DOHH2 (cell line): ENCODE results near the gene RPS14.
A peak's percentile ranks its signal among the peaks of the same experiment; 100 is the strongest.

ENCODE experiments used
- H3F3A ChIP-seq: fragments of 200-600 bp; sonication (generic), shearing (Covaris generic); 2 replicates; pipeline ENCODE4 v1.6.0; 2016; ENCODE audit warnings: antibody characterized with exemption, mild to moderate bottlenecking; ENCODE audit not compliant: control insufficient read depth, insufficient read depth
- H3K27ac ChIP-seq: fragments of 200-600 bp; sonication (generic); 2 replicates; pipeline ENCODE4 v1.5.1; 2014; ENCODE audit warnings: low read depth, mild to moderate bottlenecking, low read length, moderate library complexity
- H3K27me3 ChIP-seq: fragments of 200-600 bp; sonication (generic); 2 replicates; pipeline ENCODE4 v1.6.1; 2014; ENCODE audit warnings: mild to moderate bottlenecking, low read length, mixed read lengths; ENCODE audit not compliant: control insufficient read depth
- H3K36me3 ChIP-seq: fragments of 200-600 bp; sonication (generic); 2 replicates; pipeline ENCODE4 v1.6.1; 2014; ENCODE audit warnings: mild to moderate bottlenecking, low read length, moderate library complexity, mixed read lengths; ENCODE audit not compliant: control insufficient read depth
- H3K4me1 ChIP-seq: fragments of 200-600 bp; sonication (generic); 2 replicates; pipeline ENCODE4 v1.6.1; 2014; ENCODE audit warnings: mild to moderate bottlenecking, low read length, mixed read lengths; ENCODE audit not compliant: control insufficient read depth
- H3K4me2 ChIP-seq: fragments of 200-600 bp; sonication (generic); 2 replicates; pipeline ENCODE4 v1.6.0; 2014; ENCODE audit warnings: mild to moderate bottlenecking, low read length, moderate library complexity
- H3K4me3 ChIP-seq: fragments of 200-600 bp; sonication (generic); 2 replicates; pipeline ENCODE4 v1.5.1; 2014; ENCODE audit warnings: mild to moderate bottlenecking, low read length, mixed read lengths
- H3K79me2 ChIP-seq: fragments of 200-600 bp; sonication (generic); 2 replicates; pipeline ENCODE4 v1.6.1; 2014; ENCODE audit warnings: mild to moderate bottlenecking, low read length, mixed read lengths; ENCODE audit not compliant: control insufficient read depth
- H3K9me2 ChIP-seq: fragments of 200-600 bp; sonication (generic); replicated peaks from 2 replicates; pipeline ENCODE4 v1.6.1; 2014; ENCODE audit warnings: mild to moderate bottlenecking, low read length, mixed read lengths; ENCODE audit not compliant: control insufficient read depth
- H3K9me3 ChIP-seq: fragments of 200-600 bp; sonication (generic); 2 replicates; pipeline ENCODE4 v1.6.1; 2014; ENCODE audit warnings: antibody characterized with exemption, low read length, mixed read lengths; ENCODE audit not compliant: control insufficient read depth, insufficient read depth
- H4K20me1 ChIP-seq: fragments of 200-600 bp; sonication (generic); 2 replicates; pipeline ENCODE4 v1.6.0; 2014; ENCODE audit warnings: low read depth, mild to moderate bottlenecking, antibody characterized with exemption, low read length, moderate library complexity; ENCODE audit not compliant: control insufficient read depth, insufficient read depth
- EZH2phosphoT487 ChIP-seq: fragments of 200-600 bp; sonication (generic); IDR thresholded peaks from 2 replicates; pipeline ENCODE4 v1.6.1; 2017; ENCODE audit warnings: borderline replicate concordance, mild to moderate bottlenecking, antibody characterized with exemption, low read length, moderate library complexity, mixed read lengths
- TF ChIP-seq, protein P1 (sequence below): fragments of 200-600 bp; sonication (generic); IDR thresholded peaks from one replicate; pipeline ENCODE4 v1.5.1; 2014; ENCODE audit warnings: antibody characterized with exemption, mild to moderate bottlenecking, low read depth, low read length; ENCODE audit not compliant: poor library complexity, severe bottlenecking

RPS14 gene

DNA sequence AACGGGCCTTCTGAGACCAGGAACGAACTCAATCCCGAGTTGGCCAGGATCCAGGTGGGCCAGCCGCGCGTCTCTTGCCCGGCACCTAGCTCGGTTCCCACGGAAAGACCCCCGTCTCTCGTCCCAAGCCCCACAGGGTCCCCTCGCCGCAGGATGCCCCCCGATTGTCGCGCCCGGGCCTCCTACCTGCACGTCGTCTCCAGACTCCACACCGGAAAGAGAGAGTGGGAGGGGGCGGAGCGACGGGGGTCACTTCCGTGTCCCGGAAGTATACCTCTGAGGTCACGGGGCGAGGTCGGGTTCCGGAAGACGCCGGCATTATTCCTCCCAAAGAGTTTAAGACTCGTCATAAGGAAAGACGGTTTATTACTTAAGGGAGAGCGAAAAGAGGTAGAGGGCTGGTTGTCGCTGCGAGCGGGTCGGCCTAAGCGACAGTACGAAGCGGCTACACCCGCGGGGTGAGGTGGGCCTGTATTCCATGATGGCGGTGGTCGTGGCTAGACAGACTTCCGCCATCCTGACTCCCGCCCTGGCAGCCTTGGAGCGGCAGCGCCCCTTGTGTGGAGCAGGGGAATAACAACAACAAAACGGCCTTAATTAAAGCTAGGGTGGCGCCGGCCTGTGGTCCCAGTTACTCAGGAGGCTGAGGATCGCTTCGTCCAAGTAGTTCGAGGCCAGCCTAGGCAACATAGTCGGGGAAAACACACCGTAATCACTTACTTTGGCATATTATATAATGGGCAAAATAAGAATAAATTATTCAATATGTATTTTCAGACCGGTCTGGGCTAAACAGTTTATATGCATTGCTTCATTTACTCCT lies at the start of gene RPS14:
RPS14 (minus strand) TSS at position 223 of the 823 bp plus-strand sequence. CDS start 2,006 bp downstream, outside the sequence.
- TF ChIP-seq EZH2phosphoT487: no peak
- TF ChIP-seq, protein P1, sequence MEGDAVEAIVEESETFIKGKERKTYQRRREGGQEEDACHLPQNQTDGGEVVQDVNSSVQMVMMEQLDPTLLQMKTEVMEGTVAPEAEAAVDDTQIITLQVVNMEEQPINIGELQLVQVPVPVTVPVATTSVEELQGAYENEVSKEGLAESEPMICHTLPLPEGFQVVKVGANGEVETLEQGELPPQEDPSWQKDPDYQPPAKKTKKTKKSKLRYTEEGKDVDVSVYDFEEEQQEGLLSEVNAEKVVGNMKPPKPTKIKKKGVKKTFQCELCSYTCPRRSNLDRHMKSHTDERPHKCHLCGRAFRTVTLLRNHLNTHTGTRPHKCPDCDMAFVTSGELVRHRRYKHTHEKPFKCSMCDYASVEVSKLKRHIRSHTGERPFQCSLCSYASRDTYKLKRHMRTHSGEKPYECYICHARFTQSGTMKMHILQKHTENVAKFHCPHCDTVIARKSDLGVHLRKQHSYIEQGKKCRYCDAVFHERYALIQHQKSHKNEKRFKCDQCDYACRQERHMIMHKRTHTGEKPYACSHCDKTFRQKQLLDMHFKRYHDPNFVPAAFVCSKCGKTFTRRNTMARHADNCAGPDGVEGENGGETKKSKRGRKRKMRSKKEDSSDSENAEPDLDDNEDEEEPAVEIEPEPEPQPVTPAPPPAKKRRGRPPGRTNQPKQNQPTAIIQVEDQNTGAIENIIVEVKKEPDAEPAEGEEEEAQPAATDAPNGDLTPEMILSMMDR: peak; percentile 88
- H3K4me3 ChIP-seq: peak within 1 kb of the TSS; percentile 89

DNA sequence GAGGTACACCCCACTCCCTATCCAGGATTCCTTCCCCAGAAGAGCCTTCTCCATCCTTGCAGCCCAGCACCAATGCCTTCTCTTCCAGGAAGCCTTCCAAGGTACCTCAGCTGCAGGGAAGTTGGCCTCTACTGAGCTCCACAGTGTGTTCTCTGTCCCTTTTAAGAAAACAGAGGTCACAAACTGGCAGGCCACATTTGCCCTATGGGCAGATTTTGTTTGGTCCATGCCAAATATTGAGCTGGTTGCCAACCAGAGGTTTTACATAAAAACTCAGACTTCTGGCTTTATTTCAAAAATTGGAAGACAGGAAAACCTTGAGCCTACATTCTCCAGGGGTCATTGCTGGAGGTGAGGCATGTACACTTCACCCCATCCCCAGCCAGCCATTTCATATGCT lies 49.4 kb upstream of the RPS14 start:
- Histone ChIP-seq H3K27me3 (no peaks in the 10 kb centered on the region), H3K27ac (no peak overlapping the region), H3K36me3 (no peaks in the 10 kb centered on the region), H3K4me3 (no peak overlapping the region), H3K9me3 (no peaks in the 10 kb centered on the region), H3K4me1 (peaks cover 14% of the 10 kb centered on the region), H3K9me2 (no peaks in the 10 kb centered on the region), H3K79me2 (peaks cover 24% of the 10 kb centered on the region), H3K4me2 (no peak overlapping the region), H4K20me1 (no peaks in the 10 kb centered on the region; the same call in 1 of the 2 replicates), H3F3A (no peaks in the 10 kb centered on the region)
- TF ChIP-seq, protein P1: no peak
- no peak for TF ChIP-seq EZH2phosphoT487

More for the DNA sequence above, at the start of gene RPS14:
- H3K9me2 ChIP-seq: no peaks in the 10 kb centered on the region
- peaks cover 48% of the 10 kb centered on the region for H3K36me3 ChIP-seq
- peaks cover 43% of the 10 kb centered on the region for H3K4me1 ChIP-seq
- H3K9me3 ChIP-seq: no peaks in the 10 kb centered on the region
- H4K20me1 ChIP-seq: peaks cover 33% of the 10 kb centered on the region
- no peaks in the 10 kb centered on the region for H3K27me3 ChIP-seq
- H3K4me2 ChIP-seq: peak within 1 kb of the TSS; percentile 92
- peaks cover 35% of the 10 kb centered on the region for H3K79me2 ChIP-seq
- peak within 1 kb of the TSS; percentile 83 for H3K27ac ChIP-seq
- peaks cover 46% of the 10 kb centered on the region for H3F3A ChIP-seq

DNA sequence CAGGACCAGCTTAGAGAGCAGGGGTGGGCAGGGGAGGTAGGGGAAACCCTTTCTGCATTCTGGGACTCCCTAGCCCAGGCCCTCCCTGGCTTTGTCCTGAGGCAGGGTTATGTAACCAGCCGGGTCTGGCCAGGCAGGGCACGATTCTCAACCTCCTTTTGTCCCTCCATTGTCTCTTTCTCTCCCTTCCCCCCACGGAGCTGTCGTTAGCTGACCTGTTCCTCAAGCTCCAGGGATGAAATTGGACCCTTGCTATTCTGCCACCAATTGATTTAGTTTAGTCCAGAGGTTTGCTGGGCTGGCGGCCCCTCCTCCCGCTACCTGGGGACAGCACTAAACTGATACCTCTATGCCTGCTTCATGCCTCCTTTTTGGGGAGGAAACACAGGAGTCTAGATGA lies 49.0 kb upstream of the RPS14 start:
- Histone ChIP-seq H3K79me2 (peaks cover 20% of the 10 kb centered on the region), H3F3A (no peaks in the 10 kb centered on the region), H3K4me1 (peaks cover 14% of the 10 kb centered on the region), H4K20me1 (no peaks in the 10 kb centered on the region; the same call in 1 of the 2 replicates), H3K9me2 (no peaks in the 10 kb centered on the region), H3K4me3 (no peak overlapping the region), H3K36me3 (no peaks in the 10 kb centered on the region), H3K27ac (no peak overlapping the region), H3K27me3 (no peaks in the 10 kb centered on the region), H3K9me3 (no peaks in the 10 kb centered on the region), H3K4me2 (no peak overlapping the region)
- TF ChIP-seq, protein P1: no peak
- TF ChIP-seq EZH2phosphoT487: no peak
